ENCODE results near the gene PGAP6.
"Not testable (repeated sequence)": the region's sequence is repeated elsewhere in the genome, so short reads cannot be mapped to it uniquely, and the experiment has no call there.

Gene PGAP6

DNA sequence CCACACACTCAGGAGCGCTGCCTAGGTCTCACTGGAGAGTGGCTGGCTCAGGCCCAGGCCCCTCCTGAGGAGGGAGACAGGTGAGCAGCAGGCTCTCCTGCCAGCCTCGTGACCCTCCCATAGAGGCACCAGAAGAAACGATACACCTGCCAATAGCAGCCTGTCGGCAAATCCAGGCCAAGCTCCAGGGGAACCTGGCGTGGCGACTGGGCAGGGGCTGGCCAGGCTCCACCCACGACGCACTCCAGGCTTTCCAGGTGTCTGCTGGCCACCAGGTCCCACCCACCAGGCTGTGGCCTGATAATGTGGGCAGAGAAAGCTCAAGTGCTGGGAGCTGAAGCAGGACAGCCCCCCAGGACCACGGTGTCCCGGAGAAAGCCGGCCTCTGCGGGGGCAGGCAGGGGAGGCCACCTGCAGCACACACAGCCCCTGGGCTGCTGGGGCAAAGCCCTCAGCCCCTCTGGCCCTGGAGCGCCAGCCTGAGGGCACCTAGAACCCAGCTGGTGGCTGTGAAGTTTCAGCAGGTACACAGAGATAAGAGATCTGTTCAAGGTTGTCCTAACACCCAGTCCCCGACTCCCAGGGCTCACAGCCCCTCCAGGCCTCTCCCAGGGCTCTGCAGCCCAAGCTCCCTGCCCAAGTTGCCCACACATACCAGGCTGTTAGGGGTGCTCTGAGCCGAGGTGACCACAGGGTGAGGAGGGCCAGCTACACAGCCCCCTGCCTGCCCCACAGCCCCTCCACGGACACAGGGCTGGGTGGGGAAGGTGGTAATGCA lies 2.4 kb downstream of the PGAP6 start:
- DNase-seq = no peak

DNA sequence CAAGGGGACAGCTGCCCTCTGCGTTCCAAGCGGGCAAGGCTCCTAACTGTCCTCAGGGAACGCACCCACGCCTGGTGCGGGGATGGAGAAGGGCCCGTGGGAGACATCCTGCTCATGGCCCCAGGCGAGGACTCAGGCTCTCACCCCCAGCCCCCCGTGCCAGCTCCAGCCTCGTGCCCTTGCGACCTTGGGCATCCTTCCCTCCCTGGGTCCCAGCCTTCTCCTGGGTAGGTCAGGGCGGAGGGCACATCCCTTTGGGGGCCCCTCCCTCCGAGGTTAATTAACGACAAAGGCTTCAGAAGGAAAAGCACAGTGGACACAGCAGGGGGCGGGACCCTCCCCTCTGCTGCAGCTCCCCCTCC lies 3.0 kb downstream of the PGAP6 start:
- DNase-seq = no peak

DNA sequence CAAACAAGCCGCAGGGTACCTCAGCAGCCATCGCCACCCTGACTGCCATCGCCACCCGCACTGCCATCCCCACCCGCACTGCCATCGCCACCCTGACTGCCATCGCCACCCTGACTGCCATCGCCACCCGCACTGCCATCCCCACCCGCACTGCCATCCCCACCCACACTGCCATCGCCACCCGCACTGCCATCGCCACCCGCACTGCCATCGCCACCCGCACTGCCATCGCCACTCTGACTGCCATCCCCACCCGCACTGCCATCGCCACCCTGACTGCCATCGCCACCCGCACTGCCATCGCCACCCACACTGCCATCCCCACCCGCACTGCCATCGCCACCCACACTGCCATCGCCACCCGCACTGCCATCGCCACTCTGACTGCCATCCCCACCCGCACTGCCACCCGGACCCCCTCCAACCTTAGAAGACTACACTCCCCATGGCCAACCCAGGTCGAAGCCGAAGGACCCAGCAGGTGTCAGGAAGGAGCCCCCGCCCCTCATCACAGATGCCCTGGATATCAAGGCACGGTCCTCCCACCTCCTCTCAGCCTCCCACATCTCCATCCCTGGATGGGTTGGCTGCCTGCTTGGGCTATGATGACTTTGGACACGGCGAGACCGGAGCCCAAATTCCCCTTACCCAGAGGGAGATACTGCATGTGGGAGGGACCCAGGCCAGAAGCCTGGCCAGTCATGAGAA lies 3.5 kb downstream of the PGAP6 start:
- not testable (repeated sequence) for DNase-seq

DNA sequence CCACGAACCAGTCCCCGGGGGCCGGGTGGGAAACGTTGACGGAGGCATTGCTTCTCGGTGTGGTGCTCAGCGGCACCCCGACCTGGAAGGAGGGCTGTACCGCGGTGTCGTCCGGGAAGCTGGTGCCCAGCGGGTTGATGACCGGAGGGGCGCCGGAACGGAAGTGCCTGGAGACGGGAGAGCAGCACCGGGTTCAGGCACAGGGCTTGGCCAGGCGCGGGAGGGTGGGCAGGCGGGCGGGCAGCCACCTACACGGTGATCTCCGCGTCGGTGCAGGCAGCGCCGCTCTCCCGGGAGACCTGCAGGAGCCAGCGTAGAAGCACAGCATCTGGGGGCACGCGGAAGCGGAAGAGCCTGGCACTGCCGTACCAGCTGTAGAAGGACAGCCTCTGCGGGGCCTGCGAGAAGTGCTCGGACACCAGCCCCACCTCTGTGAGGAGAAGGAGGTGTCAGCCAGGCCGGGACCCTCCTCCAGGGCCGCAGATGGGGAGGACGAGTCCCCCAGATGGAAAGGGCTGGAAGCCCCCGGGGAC lies 4.3 kb downstream of the PGAP6 start:
- DNase-seq = no peak

GRCh38 chr16:376817-377418 lies 4.9 kb downstream of the PGAP6 start:
- no peak for DNase-seq

DNA sequence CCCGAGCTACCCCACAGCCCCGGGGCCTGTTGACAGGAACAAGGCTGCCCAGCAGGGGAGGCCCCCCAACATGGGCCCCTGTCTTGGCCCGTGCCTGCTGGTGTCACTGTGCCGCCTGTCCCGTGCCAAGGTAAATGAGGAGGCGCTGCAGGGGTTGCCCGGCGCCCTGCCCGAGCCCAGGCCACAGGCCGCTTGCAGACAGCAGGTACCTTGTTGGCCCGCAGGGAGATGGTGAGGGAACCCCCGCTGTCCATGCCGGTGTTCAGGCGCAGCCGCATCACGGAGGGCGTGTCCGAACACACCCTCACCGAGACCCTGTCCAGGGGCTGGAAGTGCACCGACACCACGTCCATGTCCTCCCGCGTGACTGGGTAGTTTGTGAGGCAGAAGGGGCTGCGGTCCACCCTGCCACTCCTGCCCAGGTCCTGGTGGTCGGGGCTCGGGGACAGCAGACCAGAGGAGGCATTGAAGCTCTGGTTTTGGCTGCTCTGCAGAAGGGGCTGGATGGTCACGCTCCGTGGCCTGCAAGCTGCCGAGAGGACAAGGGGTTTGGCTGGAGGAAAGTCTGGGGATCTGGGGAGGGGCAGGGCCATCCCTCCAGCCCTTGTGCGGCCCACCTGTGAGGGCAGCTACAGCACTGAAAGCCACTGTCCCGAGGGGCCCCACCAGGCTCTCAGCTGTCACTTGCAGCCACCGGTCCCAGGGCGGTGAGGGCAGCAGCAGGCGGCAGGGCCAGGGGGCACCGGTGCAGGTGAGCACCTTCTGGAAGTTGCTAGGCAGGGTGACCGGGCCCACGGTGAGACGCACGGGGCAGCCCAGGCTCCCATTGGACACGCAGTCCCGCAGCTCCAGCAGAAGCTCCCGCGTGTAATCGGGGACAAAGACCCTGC lies 5.6 kb downstream of the PGAP6 start:
- DNase-seq = no peak

- no peak for DNase-seq
Observed at GRCh38 chr16:375212-375611, 6.6 kb downstream of the PGAP6 start.

DNA sequence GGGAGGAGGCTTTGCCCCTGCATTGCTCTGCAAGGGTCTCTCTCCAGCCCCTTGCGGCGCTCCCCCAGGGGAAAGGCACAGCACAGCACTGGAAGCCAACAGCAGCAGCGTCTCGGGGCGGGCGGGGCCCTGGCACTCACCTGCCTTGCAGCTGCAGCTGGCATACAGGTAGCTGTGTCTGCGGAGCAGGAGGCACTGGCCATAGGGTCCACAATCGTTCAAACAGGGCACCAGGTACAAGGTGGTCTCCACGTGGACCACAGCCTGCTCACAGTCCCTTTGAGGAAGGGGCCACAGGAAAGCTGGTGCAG lies 7.2 kb downstream of the PGAP6 start:
- DNase-seq = no peak

- no peak for DNase-seq
Observed at GRCh38 chr16:373848-374615, 7.7 kb downstream of the PGAP6 start.

DNA sequence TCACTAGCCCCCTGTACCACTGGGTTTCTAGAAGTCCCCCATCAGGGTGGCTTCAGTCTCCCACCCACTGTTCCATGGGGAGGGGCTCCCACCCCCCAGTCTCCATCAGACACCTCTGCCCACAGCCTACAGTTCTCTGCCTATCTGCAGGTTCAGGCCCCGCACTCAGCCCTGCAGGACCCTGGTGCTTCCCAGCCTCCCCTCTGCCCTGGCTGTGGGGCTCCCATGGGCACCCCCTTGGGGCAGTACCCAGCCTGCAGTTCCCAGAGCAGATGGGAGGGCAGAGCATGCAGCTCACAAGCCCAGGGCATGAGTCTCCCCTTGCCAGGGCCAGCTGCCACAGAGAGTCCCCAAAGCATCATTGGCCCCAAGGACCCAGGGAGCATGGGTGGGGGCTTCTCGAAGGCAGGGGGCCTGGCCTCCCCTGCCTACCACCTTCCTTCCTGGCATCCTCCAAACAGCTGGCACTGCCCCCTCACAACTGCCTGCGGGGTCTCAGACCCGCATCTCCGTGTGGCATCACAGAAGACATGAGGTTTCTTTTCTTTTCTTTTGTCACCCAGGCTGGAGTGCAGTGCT lies 8.7 kb downstream of the PGAP6 start:
- DNase-seq = no peak

- no peak for DNase-seq
Observed at GRCh38 chr16:372302-372983, 9.3 kb downstream of the PGAP6 start.

- no peak for DNase-seq
Observed at GRCh38 chr16:371515-372301, 10.1 kb downstream of the PGAP6 start.

- no peak for DNase-seq
Observed at GRCh38 chr16:370979-371514, 10.7 kb downstream of the PGAP6 start.

DNA sequence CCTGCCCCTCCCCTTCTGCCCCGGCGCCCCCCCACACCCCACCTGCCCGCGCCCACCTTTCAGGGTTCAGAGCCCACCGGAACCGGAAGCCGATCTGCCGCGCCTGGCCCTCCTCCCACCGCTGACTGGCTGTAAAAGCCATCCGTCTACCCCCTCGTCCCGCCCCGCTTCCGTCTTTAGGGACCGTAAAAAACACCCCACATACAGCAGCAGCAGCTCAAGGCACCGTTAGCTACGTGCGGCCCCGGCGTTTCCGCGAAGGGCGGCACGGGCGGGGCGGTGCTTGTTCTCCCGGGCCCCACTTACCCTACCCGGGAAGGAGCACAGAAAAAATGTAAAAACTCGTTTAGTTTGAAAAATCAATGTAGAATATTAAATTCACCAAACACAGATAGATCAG lies 11.3 kb downstream of the PGAP6 start, which contains the start of gene MRPL28:
Gene MRPL28 (minus strand): TSS at position 96 of the 400 bp plus-strand sequence. CDS start 320 bp downstream, outside the sequence.
- DNase-seq = peak; percentile 90

DNA sequence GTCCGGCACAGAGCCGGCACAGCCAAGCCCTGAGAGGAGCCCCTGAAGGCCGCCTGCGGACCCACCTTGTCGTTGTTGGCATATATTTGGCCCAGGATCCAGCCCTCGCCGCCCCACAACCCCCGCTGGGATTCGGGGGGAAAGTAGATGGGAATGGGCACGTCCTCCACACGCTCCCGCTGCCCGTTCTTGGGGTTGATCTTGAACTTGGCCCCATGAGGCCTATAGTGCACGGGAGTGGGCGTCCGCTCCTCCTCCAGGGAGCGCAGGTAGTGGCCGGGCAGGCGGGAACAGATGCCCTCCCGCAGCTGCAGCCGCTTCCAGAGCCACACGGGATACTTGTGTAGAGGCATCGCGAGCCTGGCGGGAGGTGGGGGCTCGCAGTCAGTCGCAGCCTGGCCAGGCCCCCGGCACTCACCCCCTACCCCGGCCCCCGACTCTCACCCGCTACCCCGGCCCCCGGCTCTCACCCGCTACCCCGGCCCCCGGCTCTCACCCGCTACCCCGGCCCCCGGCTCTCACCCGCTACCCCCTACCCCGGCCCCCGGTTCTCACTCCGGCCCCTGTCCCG lies 11.8 kb downstream of the PGAP6 start:
- DNase-seq = no peak

GRCh38 chr16:369275-369865 lies 12.4 kb downstream of the PGAP6 start:
- no peak for DNase-seq

- no peak for DNase-seq
Observed at GRCh38 chr16:368388-369158, 13.2 kb downstream of the PGAP6 start.

- DNase-seq = no peak
Observed at GRCh38 chr16:367333-367903, 14.4 kb downstream of the PGAP6 start.

All from MV-4-11 (cell line).